ENCODE results near the gene PLK1. TPM values are rescaled to one million over a fixed set of nuclear protein-coding genes. Genes with fewer than 3 reads are reported as not detected.

PLK1 gene
- total and polyA plus RNA-seq, 2 experiments from 2014 or later, result 5.0 to 13.6 TPM

DNA sequence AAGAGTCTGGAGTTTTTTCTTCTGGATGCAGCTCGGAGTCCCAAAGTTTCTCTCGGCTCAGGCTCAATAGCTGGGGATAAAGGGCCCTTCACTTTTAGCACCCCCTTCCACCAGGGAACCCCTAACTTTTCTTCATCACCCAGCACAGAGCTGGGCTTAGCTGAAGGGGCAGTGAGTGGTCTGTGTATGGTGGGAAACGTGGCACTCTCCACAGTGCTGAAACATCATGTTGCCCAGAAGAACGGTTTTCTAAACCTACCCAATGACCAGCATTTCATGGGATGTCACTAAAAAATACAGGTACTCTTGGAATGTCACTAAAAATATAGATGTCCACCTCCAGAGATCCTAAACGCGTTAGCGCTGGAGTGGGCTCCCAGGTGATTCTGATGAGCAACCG lies 22.4 kb downstream of the PLK1 start:
- Histone ChIP-seq H3K4me2 (no peak overlapping the region), H3K36me3 (replicated peaks; ENCODE audit: insufficient read depth, low read depth) (no peaks in the 10 kb centered on the region), H3K9me2 (replicated peaks; ENCODE audit: insufficient read depth) (no peaks in the 10 kb centered on the region), H3K27ac (no peak overlapping the region), H3K79me2 (no peaks in the 10 kb centered on the region), H3K27me3 (no peaks in the 10 kb centered on the region), H3K9me3 (ENCODE audit: low read depth) (no peaks in the 10 kb centered on the region), H3K4me1 (ENCODE audit: insufficient read depth) (no peaks in the 10 kb centered on the region), H4K20me1 (ENCODE audit: insufficient read depth, poor library complexity, severe bottlenecking) (no peaks in the 10 kb centered on the region), H2AFZ (no peak overlapping the region), H3K4me3 (no peak overlapping the region)
- 78% methylated on average over 8 of the region's 8 CpGs for WGBS (ENCODE audit: low lambda C conversion rate, missing lambda C conversion rate)
- TF ChIP-seq, protein P1, sequence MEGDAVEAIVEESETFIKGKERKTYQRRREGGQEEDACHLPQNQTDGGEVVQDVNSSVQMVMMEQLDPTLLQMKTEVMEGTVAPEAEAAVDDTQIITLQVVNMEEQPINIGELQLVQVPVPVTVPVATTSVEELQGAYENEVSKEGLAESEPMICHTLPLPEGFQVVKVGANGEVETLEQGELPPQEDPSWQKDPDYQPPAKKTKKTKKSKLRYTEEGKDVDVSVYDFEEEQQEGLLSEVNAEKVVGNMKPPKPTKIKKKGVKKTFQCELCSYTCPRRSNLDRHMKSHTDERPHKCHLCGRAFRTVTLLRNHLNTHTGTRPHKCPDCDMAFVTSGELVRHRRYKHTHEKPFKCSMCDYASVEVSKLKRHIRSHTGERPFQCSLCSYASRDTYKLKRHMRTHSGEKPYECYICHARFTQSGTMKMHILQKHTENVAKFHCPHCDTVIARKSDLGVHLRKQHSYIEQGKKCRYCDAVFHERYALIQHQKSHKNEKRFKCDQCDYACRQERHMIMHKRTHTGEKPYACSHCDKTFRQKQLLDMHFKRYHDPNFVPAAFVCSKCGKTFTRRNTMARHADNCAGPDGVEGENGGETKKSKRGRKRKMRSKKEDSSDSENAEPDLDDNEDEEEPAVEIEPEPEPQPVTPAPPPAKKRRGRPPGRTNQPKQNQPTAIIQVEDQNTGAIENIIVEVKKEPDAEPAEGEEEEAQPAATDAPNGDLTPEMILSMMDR (IDR thresholded peaks at IDR 0.05; ENCODE audit: poor library complexity), result no peak
- TF ChIP-seq EZH2phosphoT487 (IDR thresholded peaks at IDR 0.05; ENCODE audit: low read depth, severe bottlenecking, unreplicated experiment) (no peak), EZH2 (IDR thresholded peaks at IDR 0.05; ENCODE audit: borderline replicate concordance) (no peak)
- DNase-seq (ENCODE audit: low spot score), result no peak

DNA sequence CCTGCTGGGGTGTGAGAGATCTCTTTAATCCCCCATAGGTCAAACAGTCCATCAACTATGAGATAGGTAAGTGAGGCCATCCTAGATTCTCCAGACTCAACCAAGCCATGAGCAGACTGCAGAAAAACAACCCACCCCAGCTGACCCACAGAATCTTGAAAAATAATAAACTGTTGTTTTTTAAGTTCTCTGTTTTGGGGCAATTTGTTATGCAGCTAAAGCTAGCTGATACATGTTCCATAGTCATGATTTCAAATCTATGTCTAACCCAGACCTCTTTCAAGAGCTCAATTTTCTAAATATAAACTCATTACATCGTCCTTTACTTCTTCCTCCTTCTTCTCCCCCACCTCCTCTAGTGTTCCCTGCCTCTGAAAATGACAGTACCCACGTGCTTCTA lies 24.3 kb downstream of the PLK1 start:
- Histone ChIP-seq H2AFZ (no peak overlapping the region), H3K27ac (no peak overlapping the region), H3K79me2 (no peaks in the 10 kb centered on the region), H4K20me1 (ENCODE audit: insufficient read depth, poor library complexity, severe bottlenecking) (no peaks in the 10 kb centered on the region), H3K9me3 (ENCODE audit: low read depth) (no peaks in the 10 kb centered on the region), H3K4me2 (no peak overlapping the region), H3K4me3 (no peak overlapping the region), H3K9me2 (replicated peaks; ENCODE audit: insufficient read depth) (no peaks in the 10 kb centered on the region), H3K36me3 (replicated peaks; ENCODE audit: insufficient read depth, low read depth) (no peaks in the 10 kb centered on the region), H3K4me1 (ENCODE audit: insufficient read depth) (no peaks in the 10 kb centered on the region), H3K27me3 (no peaks in the 10 kb centered on the region)
- no peak for DNase-seq (ENCODE audit: low spot score)
- TF ChIP-seq, protein P1 (IDR thresholded peaks at IDR 0.05; ENCODE audit: poor library complexity), result no peak
- TF ChIP-seq EZH2phosphoT487 (IDR thresholded peaks at IDR 0.05; ENCODE audit: low read depth, severe bottlenecking, unreplicated experiment), result no peak
- TF ChIP-seq EZH2 (IDR thresholded peaks at IDR 0.05; ENCODE audit: borderline replicate concordance), result no peak
- WGBS (ENCODE audit: low lambda C conversion rate, missing lambda C conversion rate), result 69% methylated on average over 2 of the region's 2 CpGs

DNA sequence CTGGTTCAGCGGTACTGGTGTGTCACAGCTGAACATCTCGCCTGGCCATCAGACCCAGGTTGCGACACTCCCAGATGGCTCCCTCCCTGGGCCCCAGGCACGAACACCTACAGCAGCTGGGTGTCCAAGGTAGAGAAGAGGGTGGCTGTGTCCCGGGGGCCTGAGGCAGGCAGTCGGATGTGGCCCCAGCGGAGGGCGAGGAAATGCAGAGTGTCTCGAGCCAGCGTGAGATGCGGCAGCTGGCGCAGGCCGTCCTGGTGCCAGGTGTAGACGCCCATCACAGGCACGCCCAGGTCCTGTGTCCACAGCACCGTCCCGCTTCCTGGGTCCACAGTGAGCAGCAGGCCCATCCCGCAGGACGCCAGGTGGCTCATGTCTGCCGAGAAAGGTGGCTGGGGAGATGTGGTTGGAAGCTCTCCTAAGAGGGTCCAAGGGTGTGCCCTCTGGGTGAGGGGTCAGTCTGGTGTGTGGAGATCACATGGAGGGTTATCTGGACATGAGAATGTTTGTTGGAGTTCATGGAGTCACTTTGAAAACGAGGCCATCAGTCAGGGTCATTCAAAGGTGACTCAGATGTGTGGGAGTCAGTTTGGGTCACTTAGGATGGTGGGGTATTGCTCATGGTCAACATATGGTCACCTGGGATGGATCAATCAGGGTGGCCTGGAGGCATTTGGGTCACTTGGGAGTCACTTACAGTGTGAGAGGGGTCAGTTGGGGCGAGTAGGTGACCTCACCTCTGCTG lies 26.3 kb downstream of the PLK1 start:
- 92% methylated on average over 22 of the region's 22 CpGs for WGBS (ENCODE audit: low lambda C conversion rate, missing lambda C conversion rate)
- TF ChIP-seq EZH2phosphoT487 (IDR thresholded peaks at IDR 0.05; ENCODE audit: low read depth, severe bottlenecking, unreplicated experiment) (no peak), EZH2 (IDR thresholded peaks at IDR 0.05; ENCODE audit: borderline replicate concordance) (no peak)
- TF ChIP-seq, protein P1 (IDR thresholded peaks at IDR 0.05; ENCODE audit: poor library complexity), result no peak
- Histone ChIP-seq H3K9me2 (replicated peaks; ENCODE audit: insufficient read depth) (no peaks in the 10 kb centered on the region), H3K79me2 (no peaks in the 10 kb centered on the region), H3K36me3 (replicated peaks; ENCODE audit: insufficient read depth, low read depth) (no peaks in the 10 kb centered on the region), H4K20me1 (ENCODE audit: insufficient read depth, poor library complexity, severe bottlenecking) (no peaks in the 10 kb centered on the region), H3K4me1 (ENCODE audit: insufficient read depth) (no peaks in the 10 kb centered on the region), H3K9me3 (ENCODE audit: low read depth) (no peaks in the 10 kb centered on the region), H3K4me3 (no peak overlapping the region), H3K4me2 (no peak overlapping the region), H3K27me3 (no peaks in the 10 kb centered on the region), H3K27ac (no peak overlapping the region), H2AFZ (no peak overlapping the region)
- DNase-seq (ENCODE audit: low spot score), result no peak

Data from hepatocyte (in vitro differentiated cells).